HG02798 (cell line): Measurements from ENCODE around the gene C10orf71.

Experiments
- ATAC-seq: cut with Tn5 transposase; IDR thresholded peaks from one replicate; pipeline ENCODE4 v1.9.1; 2021; ENCODE audit warnings: mild to moderate bottlenecking; ENCODE audit not compliant: unreplicated experiment, poor library complexity

C10orf71 gene

DNA sequence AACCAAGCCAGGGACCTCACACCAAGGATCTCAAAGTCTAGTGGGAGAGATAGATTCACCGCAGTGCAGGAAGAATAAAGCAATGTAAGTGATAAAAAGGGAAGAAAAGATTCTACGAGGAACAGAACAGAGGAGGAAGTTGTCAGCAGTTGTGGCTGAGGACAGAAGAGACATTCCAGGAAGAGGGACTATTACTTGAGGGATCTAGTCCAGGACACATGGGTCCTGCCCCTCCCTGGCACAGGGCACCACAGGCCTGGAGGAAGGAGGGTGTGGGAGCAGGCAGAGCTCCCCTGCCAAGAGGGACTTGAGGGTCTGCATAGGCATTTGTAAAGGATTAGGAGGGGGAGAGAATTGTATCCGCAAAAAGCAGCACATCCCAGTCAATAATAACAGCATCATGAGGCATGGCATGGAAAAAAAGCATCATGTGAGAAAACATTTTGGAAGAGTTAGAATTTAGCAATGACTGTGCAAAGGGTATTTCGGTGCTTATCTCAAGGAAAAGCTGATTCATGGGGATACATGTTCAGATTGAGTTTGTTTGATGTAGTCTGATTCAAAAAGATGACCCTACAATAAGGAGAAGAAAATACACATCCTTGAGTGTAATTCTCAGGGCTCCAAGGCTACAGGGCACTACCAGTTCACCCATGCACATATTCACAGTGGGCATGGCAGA, 12.7 kb downstream of the C10orf71 start:
- ATAC-seq, result no peak

DNA sequence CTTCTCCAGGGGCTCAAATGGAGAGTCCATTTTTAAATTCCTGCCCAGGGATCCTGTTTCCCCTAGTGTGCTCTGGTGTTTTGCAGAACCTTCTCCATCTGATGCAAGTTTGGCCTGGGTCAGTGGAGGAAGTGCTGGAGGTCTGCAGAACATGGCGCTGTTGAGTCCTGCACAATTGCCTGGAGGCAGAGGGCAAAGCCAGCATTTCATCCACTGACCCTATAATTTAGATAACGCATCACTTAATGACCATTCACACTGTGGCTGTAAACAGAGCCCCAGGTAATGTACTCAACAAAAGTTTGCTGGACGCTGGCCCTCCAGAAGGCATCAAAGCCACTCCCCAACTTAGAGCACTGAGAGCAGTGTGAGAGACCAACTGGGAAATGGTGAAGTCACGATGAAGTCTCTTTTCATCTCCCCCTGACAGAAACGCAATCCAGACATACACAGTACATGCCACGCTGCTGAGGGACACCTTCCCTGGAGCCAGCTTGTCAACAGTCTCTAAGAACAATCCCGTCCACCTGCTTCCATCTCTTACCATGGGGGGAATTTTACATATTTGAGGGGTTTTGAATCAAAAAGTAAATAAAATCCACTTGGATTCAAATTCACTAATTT, 13.4 kb downstream of the C10orf71 start:
- ATAC-seq, result no peak

DNA sequence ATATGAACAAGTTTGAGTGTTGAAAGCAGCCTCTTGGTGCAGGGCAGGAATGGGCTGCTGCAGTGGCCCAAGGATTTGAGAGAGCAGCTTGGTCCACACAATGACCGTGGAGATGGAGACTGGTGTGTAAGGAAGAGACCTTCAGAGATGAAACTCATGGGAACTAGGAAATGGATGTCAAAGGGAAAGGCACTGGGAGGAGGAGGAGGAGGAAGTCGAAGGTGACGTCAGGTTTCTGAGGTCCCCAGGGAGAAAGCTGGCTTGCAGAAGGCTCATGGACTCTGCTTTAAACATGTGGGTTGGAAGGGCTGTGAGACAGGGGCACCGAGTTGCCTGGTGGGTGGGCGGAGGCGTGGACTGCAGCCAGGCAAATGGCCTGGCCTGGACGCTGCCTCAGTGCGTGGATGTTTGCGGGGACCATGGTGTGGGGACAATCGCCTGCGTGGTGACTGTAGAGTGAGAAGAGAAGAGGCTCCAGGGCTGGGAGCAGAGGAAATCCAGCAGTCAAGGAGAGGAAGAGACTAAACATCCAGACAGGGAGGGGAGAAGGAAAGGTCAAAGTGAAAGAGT, 14.6 kb downstream of the C10orf71 start:
- ATAC-seq, result no peak

DNA sequence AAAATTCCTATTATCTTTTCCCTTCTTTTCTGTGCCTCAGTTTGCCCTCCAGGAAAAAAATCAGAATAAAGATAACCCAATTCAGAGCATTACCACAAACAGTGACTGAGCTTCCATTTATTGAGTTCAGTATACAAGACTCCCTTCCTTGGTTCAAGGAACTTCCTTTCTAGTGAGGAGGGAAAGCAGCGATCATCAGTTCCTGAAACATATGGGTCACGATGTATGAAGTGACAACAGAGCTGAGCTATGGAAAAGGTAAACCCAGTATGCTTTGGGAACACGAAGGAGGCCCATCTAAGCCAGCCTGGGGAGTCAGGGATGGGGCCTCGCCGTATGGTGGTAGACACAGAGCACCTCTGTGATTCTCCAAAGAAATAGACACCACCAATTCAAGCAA, 15.8 kb downstream of the C10orf71 start:
- no peak for ATAC-seq

DNA sequence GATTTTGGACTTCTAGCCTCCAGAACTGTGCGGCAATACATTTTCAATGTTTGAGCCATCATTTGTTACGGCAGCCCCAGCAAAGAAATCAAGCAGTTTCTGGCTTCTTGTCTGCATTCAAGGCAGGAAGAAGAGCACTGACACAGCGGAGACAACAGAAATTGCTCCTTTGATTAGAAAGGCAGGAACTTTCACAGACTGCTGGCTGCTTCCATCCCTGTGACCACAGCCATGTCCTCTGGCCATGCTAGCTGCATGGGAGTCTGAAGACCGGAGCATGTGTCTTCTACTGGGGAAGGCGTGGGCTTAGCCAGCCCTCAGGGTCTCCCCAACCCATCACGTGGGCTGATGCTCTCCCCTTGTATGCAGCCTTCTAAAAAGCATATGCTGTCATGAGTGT, 19.1 kb downstream of the C10orf71 start:
- ATAC-seq, result no peak

DNA sequence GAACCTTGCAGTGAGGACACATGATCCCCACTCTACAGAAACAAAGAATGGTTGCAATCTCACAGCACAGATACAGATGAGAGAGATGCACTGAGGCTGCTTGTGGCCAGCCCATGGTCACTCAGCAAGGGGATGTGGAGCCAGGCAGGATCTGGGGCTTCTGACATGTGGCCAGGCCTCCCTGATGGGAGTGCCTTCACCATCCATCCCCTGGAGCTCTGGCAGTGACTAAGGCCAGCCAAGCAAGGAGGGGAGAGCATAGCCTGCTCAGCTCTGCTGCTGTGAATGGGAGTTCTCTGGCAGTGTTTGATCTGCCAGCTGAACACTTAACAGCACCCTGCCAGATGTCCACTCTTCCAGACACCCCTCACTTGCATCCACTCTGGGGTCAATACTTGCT, 19.8 kb downstream of the C10orf71 start:
- ATAC-seq, result no peak

DNA sequence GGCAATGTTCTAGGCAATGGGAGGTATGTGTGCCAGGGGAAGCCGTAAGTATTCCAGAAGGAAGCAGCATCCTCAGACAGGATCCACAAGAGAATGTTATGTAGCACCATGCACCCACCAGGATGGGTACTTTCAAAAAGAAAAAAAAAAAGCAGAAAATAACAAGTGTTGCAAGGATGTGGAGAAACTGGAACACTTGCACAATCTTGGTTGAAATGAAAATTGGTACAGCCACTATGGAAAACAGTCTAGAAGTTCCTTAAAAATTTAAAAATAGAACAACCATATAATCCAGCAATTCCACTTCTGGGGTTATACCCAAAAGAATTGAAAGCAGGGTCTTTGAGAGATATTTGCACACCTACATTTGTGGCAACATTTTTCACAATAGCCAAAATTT, 20.2 kb downstream of the C10orf71 start:
- ATAC-seq, result no peak

DNA sequence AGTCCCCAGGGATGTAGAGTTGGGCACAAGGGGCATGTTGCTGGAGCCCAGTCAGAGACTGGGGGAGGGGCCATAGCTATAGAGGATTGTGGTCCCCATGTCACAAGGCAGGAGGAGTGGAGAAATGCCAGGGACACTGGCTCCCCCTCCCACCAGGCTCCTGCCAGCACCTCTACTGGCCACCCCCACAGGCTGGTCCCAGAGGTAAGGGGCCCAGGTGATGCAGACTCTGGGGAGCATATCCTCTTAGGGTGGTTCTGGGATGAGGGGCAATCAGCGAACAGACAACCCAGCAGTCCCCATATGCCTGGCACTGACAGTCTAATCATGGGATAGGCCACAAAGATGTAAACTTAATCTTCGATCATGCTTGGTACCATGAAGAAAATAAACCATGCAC, 21.2 kb downstream of the C10orf71 start:
- ATAC-seq, result no peak

DNA sequence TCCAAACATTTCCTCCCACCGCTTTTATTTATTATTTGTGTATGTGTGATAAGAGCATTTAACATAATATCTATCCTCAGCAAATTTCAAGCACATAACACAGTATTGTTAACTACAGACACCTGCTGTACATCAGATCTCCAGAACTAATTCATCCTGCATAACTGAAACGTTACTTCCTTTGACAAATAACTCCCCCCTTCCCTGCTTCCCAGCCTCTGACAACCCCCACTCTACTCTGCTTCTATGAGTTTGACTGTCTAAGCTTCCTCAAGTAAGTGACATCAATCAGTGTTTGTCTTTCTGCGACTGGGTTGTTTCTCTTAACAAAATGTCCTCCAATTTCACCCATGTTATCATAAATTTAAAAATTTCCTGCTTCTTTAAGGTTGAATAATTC, 22.1 kb downstream of the C10orf71 start:
- ATAC-seq, result no peak

DNA sequence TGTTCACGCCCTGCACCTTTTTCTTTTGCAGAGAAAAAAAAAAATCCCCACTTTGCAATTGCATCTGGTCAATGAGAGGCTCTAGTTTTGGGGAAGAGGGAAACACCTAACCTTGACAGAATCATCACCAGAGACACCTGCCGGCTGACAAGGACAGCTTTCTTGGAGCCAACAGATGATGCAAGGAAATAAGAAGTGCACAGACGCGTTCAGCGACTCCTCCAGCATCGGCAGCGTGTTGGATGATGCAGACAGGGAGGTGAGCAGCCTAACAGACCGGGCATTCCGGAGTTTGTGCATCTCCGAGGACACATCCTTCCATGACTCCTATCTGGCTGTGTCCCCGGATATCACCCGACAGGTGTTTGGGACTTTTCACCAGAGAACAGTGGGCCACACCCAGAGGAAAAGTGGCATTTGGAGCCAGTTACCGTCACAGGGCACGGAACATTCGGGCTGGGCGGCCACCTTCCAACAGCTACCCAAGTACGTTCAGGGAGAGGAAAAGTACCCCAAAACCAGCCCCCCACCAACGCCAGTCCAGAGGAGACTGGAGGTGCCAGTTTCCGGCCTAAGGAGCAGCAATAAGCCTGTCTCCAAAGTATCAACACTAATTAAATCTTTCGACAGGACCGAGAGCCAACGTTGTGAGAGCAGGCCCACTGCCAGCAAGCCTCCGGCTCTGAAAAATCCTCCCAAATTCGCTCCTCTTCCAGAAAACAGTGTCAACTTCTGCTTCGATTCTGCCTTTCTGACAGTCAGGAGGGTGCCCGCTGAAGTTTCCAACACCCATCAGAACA, 23.6 kb downstream of the C10orf71 start:
- no peak for ATAC-seq

DNA sequence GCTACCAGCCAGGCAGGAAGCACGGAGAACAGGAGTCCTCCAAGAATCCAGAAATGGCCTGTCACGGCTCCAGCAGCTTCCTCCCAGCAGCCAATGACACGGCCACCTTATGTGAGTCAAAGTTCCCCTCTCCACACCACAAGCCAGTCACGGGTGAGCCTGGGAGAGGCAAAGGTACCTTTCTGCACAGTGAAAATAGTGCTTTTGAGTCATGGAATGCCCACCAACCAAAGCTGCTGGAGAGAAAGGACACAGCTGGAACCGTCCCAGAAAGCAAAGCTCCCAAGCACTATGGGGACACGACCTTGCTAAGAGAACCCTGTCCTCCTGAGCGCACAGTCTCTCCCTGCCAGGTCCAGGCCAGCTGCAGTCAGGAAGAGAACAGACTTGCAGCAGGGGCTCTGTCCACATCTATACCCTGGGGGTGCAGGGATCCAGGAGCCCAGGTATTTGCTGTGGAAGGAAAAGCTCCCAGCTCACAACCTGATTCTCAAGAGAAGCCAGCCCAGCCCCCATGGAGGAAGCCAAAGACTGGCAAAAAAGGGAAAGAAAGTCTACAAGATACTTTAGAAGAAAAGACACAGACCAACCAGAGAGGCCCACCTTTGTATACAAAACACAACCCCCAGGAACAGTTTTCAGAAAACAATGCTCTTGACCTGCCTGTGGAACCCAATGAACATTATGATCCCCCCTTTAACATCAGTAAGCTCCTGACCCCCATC, 24.4 kb downstream of the C10orf71 start:
- no peak for ATAC-seq

DNA sequence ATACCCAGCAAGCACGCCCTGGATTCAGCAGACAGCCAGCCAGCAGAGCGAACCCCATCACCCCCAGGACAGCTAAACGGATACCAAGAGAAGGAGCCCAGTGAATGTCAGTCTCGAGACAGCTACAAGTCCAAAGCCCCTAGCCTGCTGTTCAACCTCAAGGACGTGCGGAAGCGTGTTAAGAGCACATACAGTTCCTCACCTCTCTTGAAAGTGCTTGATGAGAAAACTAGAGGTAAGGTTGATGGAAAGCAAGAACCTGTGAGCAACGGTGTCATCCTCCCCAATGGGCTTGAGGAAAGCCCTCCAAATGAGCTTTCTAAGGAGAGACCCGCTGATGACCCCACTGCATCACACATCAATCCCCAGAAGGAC, 24.9 kb downstream of the C10orf71 start:
- no peak for ATAC-seq

DNA sequence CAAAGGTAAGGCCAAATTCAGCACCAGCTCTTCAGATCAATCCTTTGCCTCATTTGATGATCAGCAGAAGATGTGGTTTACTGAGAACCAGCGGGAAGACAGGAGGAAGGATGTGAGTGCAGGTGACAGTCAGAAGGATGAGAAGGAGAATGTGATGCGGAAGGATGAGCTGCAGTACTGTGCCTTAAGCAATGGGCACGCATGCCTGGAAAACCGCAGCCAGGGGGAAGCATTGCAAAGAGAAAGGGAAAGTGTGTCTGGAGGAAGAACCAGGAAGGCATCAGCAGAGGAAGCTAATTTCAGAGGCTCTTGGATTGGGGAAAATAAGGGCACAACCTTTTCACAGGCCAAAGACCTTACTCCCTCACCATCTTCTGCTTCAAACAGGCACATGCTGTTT, 25.7 kb downstream of the C10orf71 start:
- ATAC-seq, result no peak

DNA sequence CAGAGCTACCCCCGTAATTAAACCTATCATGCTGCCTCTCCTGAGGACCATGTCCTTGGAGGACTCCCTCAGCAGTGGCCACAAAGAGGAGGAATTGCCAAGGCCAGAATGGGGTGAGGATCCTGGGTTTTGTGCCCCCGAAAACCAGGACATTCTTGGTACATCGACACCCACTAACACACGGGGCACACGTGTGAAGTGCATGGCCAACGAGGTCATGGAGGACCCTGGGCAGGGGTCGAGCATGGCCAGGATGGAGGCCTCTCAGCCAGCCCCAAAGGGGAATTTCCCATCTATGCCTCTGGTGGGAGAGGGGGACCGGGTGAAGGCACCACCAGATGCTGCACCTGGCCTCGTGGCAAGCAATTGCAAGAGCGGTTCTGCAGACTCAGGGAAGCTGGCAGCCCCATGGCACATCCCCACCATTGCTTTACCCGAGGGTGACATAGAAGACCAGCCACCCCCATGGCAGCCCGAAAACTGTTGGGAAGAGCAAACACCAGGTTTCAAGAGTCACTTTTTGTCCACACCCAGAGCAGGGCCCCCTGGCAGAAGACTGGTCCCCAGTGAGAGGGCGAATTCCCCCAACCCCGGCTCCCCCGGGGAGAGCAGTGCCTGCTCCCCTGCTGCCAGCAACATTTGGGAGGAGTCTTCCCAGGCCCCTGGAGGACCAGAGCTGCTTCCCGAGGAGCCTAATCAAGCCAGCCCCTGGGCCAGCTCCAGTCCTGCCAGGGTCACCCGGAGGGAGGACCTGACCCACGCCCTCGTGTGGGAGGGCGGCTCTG, 26.4 kb downstream of the C10orf71 start:
- ATAC-seq, result no peak

DNA sequence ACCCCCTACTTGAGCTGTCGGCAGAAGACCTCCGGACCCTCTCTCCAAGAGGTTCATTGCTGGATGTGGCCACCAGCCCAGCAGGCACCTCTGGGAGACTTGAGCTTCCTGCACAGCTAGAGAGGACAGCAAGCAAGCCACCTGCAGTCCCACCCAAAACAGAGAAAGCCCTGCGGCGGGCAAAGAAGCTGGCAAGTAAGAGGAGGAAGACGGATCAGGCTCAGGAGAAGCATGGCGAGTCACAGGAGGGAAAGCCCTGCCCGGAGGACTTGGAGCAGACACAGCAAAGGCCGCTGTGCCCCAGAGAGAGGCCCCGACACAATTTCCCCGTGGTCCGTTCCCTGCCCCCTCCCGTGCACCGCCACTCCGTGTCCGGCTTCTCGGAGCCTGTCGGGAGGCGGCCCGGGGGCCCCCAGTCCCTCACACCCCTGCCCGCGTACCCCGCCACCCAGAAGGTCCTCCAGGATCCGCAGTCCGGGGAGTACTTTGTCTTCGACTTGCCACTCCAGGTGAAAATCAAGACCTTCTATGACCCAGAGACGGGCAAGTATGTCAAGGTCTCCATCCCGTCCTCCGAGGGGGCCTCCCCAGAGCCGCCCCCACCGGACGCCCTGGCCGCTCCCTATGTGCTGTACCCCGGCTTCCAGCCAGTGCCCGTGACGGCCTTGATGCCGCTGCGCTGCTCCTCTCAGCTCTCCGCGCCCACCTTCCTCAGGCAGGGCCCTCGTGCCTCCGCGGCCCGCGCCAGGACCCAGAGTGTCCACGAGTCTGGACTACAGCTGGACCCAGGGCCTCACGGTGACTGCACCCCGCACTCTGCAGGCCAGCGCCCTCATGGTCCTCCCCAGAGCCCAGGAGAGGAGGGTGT, 27.2 kb downstream of the C10orf71 start:
- ATAC-seq, result no peak

DNA sequence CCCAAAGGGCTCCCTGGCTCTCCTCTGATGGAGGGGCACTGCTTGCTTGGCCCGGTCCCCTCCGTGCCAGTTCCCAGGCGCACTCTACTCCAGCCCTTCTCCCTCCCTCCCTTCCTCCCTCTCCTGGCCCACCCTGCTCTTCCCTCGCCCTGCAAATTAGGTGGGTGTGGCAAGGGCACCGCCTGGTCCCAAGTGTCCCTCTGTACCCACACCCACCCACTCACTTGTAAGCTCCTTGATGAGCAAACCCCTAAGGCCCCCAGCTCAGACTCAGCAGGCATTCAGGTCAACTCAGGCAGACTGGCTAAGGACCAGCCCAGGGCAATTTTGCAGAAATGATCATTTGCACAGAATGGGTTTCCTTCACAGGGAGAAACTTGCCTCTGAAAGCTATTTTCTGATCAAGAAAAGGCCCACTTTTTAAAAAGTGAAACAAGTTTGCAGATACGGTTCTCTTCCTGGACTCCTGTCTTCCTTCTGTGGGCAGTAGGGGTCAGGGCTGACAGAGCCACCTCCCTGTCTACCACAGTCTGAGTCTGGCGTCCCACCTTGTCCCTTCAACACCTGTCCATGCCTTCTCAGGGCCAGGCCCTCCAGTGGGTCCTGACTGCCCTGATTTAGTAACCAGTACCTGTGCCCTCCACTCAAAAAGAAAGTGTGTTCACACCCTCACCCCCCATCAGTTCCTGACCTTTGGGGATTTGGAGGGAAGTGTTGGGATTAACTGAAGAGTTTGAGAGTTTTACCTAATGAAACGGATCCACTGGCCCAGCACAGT, 28.3 kb downstream of the C10orf71 start:
- no peak for ATAC-seq

DNA sequence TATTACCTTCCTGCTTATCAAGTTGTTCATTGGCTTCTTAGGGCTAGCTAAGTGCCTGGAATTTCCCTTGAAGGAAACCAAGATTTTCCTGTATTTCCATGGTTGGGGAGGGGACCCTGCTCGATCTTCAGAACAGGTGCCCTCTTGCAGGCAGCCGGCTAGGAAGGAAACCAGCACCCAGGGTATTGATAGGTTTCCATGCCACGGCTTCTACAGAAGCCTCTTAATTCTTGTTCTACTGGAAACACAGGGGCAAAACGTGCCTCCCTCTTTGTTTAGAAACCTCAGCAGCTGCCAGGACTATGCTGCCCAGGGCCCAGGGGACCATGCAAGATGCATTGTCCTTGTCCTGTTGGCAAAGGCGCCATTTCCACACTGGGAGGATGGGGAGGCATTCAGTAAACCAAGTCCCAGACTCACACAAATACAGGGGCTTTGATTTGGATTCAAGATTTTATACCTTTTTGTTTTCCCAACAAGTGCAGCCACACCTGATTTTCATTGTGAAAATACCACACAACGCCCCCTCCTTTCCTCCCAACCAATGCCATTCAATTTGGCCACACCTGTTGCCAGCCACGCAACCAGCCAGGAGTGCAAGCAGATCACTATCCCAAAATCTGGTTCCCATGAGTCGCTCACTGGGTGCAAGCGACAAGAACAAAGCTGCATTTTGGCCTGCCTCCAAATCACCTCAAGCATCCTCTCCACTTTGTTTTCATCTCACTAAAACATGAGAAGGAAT, 29.6 kb downstream of the C10orf71 start:
- no peak for ATAC-seq

DNA sequence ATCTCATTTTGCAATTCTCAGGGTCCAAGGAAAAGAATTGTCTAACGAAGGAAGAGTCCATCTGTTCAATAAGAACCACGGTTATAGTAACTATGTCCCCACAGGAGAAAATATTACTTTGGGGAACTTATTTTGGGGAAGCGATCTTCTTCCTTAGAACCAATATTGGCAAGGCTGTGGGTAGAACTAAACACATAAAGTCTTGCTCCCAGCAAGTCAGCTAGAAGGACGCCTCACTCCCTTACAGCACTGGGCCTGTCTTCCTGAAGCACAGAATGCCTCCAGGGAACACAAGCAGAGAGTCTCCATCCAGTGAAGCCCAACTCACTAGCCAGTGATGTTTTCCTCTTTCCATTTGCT, 30.2 kb downstream of the C10orf71 start:
- no peak for ATAC-seq
